ENCODE results near the gene TXNL4B.
"Not testable (repeated sequence)": the region's sequence is repeated elsewhere in the genome, so short reads cannot be mapped to it uniquely, and the experiment has no call there.

Gene TXNL4B

DNA sequence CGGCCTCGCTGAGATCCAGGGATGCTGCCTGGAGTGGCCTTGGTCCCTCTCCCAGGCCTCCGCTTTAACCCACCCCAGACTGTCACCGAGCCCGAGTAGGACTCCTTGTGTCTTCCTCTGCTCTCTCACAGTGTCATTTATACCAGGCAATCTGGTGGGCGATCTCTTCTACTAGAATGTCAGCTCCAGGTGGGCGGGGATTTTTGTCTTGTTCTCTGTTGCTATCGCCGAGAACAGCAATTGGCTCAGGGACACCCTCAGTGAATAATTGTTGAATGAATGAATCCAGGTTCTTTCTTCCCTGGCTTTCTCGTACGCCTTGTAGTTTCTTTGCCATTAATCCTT, 818 bp upstream of the TXNL4B start:
- no peak for TF ChIP-seq FOXP2 (optimal IDR thresholded peaks at IDR 0.05; ENCODE audit: control extremely low read depth, extremely low read length, insufficient read depth)
- no peak for TF ChIP-seq EZH2 (IDR thresholded peaks at IDR 0.05)
- TF ChIP-seq POLR2AphosphoS5 (IDR thresholded peaks at IDR 0.05; ENCODE audit: borderline replicate concordance, low read depth, low read length) = no peak
- peaks cover 10% of the 10 kb centered on the region; the same call in 1 of the 2 replicates for H3K36me3 ChIP-seq (ENCODE audit: insufficient read depth, low read length)
- peak overlapping the region; percentile 90 for H3K9ac ChIP-seq (ENCODE audit: insufficient read length)
- peak overlapping the region; percentile 89 for H3K4me3 ChIP-seq
- H3K27ac ChIP-seq = no peak overlapping the region
- H3K9me3 ChIP-seq (ENCODE audit: low read depth, low read length) = no peaks in the 10 kb centered on the region
- no peak for DNase-seq (ENCODE audit: low read depth, low spot score)

DNA sequence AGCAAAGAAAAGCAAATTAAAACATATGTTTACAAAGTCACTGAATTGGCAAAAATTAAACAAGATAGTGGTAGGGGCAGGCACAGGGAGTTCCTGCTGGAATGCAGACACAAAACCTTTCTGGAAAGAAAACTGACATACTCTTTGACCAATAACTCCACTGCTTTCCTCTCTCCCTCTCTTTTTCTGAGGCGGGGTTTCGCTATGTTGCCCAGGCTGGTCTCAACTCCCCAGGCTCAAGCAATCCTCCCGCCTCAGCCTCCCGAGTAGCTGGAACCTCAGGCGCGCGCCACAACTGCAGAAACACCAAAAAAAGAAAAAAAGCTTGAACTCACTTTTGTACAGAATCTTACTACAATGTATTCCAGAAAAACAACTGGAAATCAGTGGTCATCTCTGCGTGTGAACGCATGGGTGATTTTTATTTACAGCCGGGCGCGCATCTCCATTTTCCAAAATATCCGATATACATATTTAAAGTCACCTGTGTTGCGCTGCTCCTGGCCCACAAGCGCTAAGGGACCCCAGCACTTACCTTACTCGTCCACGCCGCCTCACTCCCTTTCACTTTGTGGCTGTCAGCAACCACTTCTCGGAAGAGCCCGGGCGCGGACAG, 480 bp downstream of the TXNL4B start:
- peak overlapping the region; percentile 85 for H3K9ac ChIP-seq (ENCODE audit: insufficient read length)
- H3K9me3 ChIP-seq (ENCODE audit: low read depth, low read length) = no peaks in the 10 kb centered on the region
- TF ChIP-seq FOXP2 (optimal IDR thresholded peaks at IDR 0.05; ENCODE audit: control extremely low read depth, extremely low read length, insufficient read depth) (no peak), POLR2AphosphoS5 (IDR thresholded peaks at IDR 0.05; ENCODE audit: borderline replicate concordance, low read depth, low read length) (no peak), EZH2 (IDR thresholded peaks at IDR 0.05) (no peak)
- H3K4me3 ChIP-seq = peak overlapping the region; percentile 89
- H3K27ac ChIP-seq = no peak overlapping the region
- H3K36me3 ChIP-seq (ENCODE audit: insufficient read depth, low read length) = peaks cover 10% of the 10 kb centered on the region; the same call in 1 of the 2 replicates
- no peak for DNase-seq (ENCODE audit: low read depth, low spot score)

DNA sequence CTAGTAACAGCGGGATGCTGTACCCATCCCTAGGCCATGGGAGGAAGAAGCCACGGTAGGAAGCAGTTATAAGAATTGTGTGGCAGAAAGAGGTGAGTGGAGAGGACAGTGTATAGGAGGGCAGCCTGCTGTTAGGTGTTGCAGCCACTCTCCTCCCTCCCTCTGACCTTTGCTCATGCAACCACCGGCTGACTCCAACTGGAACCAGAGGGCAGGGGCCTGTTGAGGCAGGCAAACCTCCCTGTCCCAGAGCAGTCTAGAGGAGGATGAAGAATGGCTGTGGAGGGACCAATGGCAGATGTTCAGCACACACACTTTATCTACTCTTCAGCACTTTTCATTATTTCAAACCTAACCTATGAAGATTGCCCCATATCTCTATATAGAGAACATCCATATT, 2.2 kb downstream of the TXNL4B start:
- no peak overlapping the region for H3K27ac ChIP-seq
- H3K9me3 ChIP-seq (ENCODE audit: low read depth, low read length) = no peaks in the 10 kb centered on the region
- no peak overlapping the region for H3K4me3 ChIP-seq
- TF ChIP-seq POLR2AphosphoS5 (IDR thresholded peaks at IDR 0.05; ENCODE audit: borderline replicate concordance, low read depth, low read length) (no peak), FOXP2 (optimal IDR thresholded peaks at IDR 0.05; ENCODE audit: control extremely low read depth, extremely low read length, insufficient read depth) (no peak), EZH2 (IDR thresholded peaks at IDR 0.05) (no peak)
- no peak overlapping the region for H3K9ac ChIP-seq (ENCODE audit: insufficient read length)
- DNase-seq (ENCODE audit: low read depth, low spot score) = no peak
- peaks cover 12% of the 10 kb centered on the region; the same call in 1 of the 2 replicates for H3K36me3 ChIP-seq (ENCODE audit: insufficient read depth, low read length)

DNA sequence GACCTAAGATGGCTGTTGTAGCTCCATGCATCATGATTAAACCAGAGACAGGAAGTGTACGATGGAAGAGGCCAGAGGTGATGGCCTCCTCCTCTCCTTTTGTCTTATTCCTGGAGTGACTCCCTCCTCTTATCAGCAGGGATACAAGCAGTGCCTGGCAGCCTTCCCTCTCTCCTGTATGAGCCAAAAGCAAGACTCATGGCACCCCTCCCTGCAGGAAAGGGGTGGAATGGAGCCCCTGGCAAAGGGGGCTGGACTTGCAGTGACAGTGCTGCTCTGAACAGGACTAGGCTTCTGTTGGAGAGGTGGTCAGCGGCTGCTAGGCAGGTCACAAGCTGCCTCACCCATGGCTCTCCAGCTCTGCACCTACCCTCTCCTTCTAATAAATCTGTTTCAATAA, 8.4 kb downstream of the TXNL4B start:
- Histone ChIP-seq H3K9me3 (ENCODE audit: low read depth, low read length) (no peaks in the 10 kb centered on the region), H3K9ac (ENCODE audit: insufficient read length) (no peak overlapping the region), H3K36me3 (ENCODE audit: insufficient read depth, low read length) (peaks cover 24% of the 10 kb centered on the region; the same call in 1 of the 2 replicates), H3K4me3 (no peak overlapping the region), H3K27ac (no peak overlapping the region)
- TF ChIP-seq POLR2AphosphoS5 (IDR thresholded peaks at IDR 0.05; ENCODE audit: borderline replicate concordance, low read depth, low read length) = no peak
- TF ChIP-seq FOXP2 (optimal IDR thresholded peaks at IDR 0.05; ENCODE audit: control extremely low read depth, extremely low read length, insufficient read depth) = no peak
- no peak for TF ChIP-seq EZH2 (IDR thresholded peaks at IDR 0.05)
- no peak for DNase-seq (ENCODE audit: low read depth, low spot score)

DNA sequence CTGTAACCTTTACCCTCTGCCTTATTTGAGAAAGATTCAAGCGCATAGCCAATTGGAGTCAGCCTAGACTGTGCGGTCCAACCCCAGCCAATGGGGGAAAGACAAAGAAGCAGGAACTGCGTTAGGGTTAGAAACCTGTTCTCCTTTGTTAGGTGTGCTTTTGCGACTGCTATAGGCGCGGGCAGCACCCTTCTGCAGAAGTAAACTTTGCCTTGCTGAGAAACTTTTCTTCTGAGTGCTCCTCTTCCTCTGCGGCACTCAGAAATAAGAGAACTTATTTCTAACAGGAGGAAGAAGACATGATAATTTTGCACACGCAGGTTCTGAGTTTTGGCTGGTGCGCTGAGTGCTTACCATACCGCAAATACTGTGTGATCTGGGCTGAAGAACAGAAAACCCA, 9.0 kb downstream of the TXNL4B start:
- Histone ChIP-seq H3K9ac (ENCODE audit: insufficient read length) (no peak overlapping the region), H3K9me3 (ENCODE audit: low read depth, low read length) (no peaks in the 10 kb centered on the region), H3K4me3 (no peak overlapping the region), H3K36me3 (ENCODE audit: insufficient read depth, low read length) (peaks cover 19% of the 10 kb centered on the region; the same call in 1 of the 2 replicates), H3K27ac (no peak overlapping the region)
- no peak for DNase-seq (ENCODE audit: low read depth, low spot score)
- TF ChIP-seq FOXP2 (optimal IDR thresholded peaks at IDR 0.05; ENCODE audit: control extremely low read depth, extremely low read length, insufficient read depth) = no peak
- no peak for TF ChIP-seq POLR2AphosphoS5 (IDR thresholded peaks at IDR 0.05; ENCODE audit: borderline replicate concordance, low read depth, low read length)
- no peak for TF ChIP-seq EZH2 (IDR thresholded peaks at IDR 0.05)

DNA sequence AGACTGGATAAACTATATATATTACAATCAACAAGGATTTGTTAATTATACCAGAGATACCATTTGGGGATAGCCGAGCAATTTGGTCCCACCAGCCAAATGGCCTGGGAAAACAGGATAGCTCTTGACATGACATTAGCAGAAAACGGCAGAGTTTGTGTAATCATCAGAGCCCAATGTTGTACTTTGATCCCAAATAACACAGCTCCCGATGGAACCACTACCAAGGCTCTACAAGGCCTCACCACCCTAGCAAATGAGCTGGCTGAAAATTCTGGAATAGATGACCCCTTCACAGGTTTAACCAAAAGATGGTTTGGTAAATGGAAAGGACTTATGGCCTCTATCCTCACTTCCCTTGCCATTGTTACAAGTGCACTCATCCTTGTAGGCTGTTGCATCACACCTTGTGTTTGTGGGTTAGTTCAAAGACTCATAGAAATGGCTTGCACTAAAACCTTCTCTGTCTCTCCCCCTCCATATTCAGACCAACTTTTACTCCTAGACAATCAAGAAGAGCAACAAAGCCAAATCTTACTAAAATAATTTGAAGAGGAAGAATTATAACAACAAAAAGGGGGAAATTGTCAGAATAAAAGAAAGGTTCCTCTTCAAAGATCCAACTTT, 9.5 kb downstream of the TXNL4B start:
- Histone ChIP-seq H3K9me3 (ENCODE audit: low read depth, low read length) (no peaks in the 10 kb centered on the region), H3K27ac (no peak overlapping the region), H3K9ac (ENCODE audit: insufficient read length) (no peak overlapping the region), H3K36me3 (ENCODE audit: insufficient read depth, low read length) (peaks cover 18% of the 10 kb centered on the region; the same call in 1 of the 2 replicates), H3K4me3 (no peak overlapping the region)
- DNase-seq (ENCODE audit: low read depth, low spot score) = no peak
- TF ChIP-seq FOXP2 (optimal IDR thresholded peaks at IDR 0.05; ENCODE audit: control extremely low read depth, extremely low read length, insufficient read depth) (no peak), POLR2AphosphoS5 (IDR thresholded peaks at IDR 0.05; ENCODE audit: borderline replicate concordance, low read depth, low read length) (no peak), EZH2 (IDR thresholded peaks at IDR 0.05) (no peak)

DNA sequence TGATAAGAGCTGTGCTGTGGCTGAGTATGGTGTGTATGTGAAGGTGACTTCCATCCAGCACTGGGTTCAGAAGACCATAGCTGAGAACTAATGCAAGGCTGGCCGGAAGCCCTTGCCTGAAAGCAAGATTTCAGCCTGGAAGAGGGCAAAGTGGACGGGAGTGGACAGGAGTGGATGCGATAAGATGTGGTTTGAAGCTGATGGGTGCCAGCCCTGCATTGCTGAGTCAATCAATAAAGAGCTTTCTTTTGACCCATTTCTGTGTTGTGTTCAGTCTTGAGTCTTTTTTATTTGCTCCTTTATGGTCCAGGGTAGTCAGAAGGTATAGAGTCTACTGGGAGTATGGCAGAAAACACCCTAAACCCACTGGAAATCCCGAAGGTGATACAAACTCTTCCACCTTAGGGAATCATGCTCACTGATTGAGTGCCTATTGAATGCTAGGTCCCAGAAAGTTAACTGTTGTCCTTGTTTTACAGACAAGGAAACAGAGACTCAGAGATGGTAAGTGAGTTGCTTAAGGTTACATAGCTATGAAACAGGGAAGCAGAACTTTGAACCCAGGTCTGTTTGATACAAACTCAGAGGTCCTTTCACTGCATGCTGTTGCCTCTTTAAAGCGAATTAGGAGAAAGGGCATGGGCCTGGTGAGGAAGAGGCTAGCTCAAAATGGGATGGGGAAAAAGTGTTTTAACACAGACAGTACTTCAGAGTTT, 16.3 kb downstream of the TXNL4B start:
- H3K27ac ChIP-seq; DNase-seq (ENCODE audit: low read depth, low spot score); H3K9ac ChIP-seq (ENCODE audit: insufficient read length); H3K36me3 ChIP-seq (ENCODE audit: insufficient read depth, low read length); H3K9me3 ChIP-seq (ENCODE audit: low read depth, low read length); H3K4me3 ChIP-seq: not testable (repeated sequence)

DNA sequence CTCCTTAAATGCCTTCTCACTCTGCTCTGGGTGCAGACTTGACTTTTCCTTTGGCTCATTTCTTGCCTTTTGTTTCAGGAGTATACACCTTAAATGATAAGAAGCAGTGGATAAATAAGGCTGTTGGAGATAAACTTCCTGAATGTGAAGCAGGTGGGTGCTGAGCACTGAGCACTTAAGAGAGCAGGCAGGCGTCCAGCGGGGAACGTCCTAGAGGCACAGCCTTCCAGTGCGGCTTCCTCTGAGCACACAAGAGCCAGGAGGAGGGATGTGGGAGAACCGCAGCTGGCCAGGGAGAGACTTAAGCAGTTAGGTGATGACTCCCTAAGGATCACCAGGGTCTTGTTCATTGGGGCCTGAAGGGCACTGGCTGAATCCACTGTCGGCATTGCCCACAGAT, 18.4 kb downstream of the TXNL4B start:
- not testable (repeated sequence) for H3K27ac ChIP-seq; H3K36me3 ChIP-seq (ENCODE audit: insufficient read depth, low read length); H3K9ac ChIP-seq (ENCODE audit: insufficient read length); H3K9me3 ChIP-seq (ENCODE audit: low read depth, low read length); H3K4me3 ChIP-seq; DNase-seq (ENCODE audit: low read depth, low spot score)
